GM18867 (cell line): ENCODE results near the gene AKR7A2.
A peak's percentile ranks its signal among the peaks of the same experiment; 100 is the strongest.

Experiments
- ATAC-seq: cut with Tn5 transposase; IDR thresholded peaks from one replicate; pipeline ENCODE4 v1.9.1; 2021; ENCODE audit warnings: mild to moderate bottlenecking, moderate library complexity; ENCODE audit not compliant: unreplicated experiment

AKR7A2 gene

DNA sequence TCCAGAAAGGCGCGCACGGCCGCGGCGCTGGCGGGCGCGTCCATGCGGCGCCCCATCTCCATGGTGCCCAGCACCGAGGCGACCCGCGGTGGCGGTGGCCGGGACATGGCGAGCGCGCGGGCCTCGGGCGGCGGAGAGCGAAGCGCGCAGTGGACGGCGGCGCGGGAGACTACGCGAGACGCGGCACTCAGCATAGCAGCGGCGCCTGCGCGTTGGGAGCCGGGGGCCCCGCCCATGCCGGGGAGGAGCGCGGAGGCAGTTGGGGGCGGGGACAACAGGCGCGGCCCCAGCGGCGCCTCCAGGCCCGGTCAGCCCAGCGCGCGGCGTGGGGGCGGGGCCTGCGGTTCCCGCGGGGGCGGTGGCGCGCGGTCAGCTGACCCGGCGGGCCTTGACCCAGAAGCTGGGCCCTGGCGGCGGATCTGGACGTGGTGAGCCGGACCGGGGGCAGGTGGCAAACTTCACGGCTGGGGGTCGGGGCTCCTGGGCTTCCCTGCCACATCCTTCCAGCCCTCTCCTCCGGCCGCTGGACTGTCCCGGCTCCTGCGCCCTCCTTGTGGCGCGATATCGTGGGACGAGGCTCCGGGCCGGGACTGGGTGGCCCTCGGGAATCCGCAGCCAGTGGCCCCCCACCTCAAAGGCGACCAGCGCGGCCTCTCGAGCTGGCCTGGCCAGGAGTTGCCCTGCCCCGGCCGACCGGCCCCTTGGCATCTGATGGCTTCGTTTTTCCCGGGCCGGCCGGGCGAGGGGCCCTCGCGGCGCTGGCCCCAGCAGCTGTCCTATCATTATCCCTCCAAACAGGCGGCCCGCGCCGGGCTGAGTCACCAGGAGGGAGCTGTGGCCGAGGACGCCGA is at the start of gene AKR7A2, which contains the start of gene SLC66A1:
Gene AKR7A2 (minus strand): TSS at position 214 of the 851 bp plus-strand sequence. CDS start 20 bp downstream, at position 194.
Gene SLC66A1 (plus strand): TSS at position 396 of the 851 bp plus-strand sequence. CDS start 5,352 bp downstream, outside the sequence.
- ATAC-seq = peak; percentile 71

DNA sequence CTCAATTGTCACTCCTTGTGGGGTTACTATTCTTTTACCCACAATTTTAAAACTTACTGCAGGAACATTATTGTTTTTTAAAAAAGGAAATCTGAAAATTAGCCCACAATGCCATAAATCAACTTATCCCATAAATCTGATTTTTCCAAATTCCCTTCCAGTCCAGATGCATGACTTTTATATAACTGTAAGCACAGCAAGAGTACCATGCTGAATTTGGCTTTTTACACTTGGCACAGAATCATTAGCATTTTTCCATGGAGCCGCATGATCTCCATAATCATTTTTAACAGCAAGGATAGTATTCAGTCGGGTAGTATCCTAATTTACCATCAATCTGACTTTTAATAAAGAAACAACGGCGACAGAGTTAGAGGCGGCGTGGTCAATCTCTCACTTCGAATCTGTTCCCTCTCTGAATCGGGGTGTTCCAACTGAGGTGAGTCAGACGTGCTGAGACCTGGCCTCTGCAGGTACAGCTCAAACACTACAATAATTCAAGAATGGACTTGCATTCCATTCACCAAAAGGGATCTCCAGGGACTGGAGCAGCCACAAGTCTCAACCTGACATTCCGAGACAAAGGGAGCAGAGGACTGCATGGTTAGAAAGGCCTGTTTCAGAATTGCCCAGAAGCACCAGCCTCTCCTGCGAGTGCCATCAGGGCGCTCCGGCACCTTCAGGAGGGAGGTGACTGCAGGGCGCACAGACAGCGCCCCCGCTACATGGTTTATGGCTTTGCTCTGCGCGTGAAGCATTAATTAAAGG is 49.1 kb upstream of the AKR7A2 start:
- no peak for ATAC-seq

DNA sequence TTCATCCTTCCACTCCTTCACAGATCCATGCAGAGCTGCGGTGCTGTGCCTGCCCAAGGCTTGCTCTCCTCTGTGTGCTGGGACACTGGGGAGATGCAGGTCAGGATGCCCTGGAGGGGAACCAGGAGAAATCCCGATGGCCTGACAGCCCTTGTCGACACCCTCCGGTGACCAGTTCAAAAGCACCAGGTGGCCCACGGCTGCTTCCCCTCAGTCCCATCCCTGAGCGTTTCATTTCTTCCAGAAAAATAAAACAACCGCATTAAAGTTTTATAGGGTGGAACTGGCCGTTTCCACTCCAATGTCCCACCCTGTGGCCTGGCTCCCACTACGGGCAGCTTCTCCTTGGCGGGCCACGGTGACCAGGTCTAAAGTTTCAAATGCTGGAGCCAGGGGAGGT is 48.5 kb upstream of the AKR7A2 start:
- ATAC-seq = no peak

DNA sequence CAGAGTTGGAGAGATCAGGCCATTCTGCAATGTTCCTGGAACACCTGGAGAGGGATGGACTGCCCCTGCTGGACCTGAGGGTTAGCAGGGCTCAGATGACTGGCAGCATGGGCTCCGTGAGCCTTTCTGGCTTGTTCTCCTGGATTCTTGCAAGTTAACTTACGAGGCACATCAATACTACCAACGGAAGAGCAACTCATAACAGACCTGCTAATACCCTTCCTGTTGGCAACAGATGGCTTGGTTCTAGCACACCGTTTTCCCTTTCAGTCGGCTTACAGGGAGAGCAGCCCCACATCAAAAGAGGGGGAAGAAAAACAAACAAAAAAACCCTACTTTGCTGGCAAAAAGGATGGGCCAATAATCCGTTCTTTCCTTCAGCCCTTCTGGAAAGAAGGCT is 48.1 kb upstream of the AKR7A2 start:
- ATAC-seq = no peak

DNA sequence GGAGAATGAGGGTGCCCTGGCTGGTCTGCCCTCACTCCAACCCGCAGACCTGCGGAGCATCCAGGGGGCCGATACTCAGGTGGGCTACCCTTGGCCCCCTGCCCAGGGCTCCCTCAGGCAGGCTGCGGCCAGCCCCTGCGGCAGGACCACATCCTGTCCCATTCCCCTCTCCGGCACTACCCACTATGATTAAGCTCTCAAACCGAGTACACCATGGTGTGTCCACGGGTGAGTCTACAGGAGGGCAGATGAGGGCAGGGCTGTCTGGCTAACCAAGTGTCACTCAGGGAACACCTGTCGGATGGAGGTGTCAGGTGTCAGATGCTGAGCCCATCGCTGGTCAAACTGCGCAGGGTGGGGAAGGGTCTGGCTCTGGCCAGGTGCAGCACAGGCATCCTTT is 47.4 kb upstream of the AKR7A2 start:
- ATAC-seq = no peak

DNA sequence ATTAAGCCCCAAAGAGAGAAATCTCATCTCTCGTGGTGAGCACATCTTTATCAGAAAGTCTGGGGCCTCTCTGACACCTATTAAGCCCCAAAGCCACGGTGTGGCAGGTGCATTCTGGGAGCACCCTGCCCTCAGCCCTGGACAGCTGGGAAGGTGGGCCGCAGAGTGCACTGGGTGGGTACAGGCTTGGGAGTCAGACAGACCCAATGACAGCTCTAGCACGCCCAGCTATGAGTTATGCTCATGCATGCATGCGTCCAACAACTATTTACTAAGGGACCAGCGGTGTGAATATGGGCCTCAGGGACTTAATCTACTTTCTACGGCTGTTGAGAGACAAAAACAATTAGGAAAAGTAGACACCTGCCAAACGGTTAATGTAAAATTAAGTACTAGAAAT is 46.8 kb upstream of the AKR7A2 start:
- no peak for ATAC-seq

DNA sequence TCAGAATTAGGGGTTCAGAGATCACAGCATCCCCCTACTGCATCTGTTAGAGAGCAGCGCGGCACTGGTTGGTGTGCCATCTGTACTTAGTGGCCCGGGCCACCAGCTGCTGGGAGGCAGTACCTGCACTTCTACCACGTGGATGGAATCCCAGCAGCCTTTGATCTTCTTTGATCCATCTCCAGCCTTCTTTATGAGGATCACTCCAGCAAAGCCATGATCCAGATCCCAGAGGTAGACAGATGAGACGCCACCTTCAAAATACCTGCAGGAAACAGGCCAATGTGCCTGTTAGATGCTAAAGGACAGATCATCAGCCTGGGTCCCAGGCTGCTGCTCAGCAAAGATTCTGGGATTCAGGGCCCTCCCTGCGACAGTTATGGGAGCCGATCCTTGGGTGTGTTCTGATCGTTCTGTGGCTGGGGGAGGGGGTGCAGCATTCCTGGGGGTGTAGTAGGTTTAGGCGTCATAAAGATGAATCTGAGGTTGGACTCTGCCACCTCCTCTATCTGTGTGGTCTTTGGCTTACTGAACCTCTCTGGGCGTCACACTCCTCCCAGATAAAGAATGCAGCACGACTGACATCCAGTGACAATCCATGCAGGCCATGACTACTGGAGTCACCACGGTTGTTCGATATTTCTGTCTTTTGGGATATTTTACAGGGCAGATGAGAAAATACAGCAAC is 45.5 kb upstream of the AKR7A2 start:
- no peak for ATAC-seq

DNA sequence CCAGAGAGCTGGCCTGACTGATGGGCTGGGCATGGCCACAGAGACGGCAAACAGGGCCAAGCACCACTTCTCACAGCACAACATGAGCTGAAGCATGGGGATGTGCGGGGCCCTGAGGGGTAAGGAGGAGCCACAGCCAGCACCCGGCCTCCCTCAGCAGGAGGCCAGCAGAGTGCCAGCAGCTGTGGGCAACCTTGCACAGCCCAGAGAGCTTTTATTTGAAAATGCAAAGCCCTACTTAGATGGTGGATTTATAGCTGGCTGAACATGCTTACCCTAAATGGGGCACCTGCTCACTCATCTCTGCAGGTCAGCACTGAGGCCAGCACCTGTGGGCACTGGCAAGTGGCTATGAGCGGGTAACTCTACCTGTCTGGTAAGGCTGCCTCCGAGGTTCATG is 44.3 kb upstream of the AKR7A2 start:
- no peak for ATAC-seq

DNA sequence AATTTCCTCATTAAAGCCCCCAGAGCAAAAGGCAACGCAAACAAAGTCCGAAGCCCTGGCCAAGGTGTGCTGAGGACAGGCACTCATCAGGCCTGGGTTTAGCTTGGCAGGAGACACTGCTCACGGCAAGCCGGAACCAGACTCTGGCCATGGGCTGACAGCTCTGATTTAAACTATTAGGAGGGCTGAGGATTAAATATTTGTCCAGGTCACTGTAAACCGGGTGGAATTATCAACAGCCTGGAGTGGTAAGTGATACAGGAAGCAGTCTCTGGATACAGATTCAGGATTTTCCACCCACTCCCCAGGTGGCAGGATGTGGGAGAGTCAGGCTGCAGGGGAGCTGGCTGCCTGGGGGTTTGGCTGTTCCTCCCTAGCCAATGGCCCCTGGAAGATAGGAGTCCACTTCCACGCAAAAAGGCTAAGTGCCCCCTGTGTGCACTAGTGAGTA is 42.6 kb upstream of the AKR7A2 start:
- no peak for ATAC-seq

DNA sequence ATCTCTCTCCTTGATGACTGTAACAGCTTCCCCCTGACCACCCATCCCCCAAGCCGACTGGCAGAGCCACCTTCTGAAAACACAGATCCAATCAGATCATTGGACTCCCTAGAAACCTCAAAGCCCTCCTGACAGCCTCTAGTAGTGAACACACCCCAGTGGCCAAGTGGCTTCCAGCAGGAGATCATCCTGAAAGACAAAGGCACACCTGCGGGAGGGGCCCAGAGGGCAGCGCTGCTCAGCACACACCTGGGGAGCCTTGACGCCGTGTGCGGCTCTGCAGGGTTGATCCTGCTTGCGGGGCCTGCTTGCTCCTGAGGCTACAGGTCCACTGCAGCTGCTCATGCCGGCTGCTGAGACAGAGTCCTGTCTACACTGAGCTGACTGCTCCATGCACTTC is 41.7 kb upstream of the AKR7A2 start:
- no peak for ATAC-seq

DNA sequence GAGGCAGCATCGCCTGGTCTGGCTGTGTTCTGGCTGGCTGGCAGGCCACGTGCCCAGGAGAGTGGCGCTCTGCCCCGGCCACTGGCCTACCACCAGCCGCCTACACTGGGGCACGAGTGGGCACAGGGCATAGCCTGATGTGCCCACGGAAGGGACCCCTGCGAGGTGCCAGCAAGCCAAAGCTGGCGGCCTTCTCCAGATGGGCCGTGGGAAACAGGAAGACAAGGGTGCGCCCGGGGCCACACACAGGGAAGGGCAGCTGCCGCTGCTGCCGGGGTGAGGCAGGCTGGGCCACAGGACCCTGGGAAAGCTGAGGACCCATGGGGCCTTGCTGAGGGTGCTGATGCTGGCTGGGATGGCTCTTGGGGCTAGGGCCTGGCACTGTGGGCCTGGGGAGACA is 40.9 kb upstream of the AKR7A2 start:
- ATAC-seq = no peak

DNA sequence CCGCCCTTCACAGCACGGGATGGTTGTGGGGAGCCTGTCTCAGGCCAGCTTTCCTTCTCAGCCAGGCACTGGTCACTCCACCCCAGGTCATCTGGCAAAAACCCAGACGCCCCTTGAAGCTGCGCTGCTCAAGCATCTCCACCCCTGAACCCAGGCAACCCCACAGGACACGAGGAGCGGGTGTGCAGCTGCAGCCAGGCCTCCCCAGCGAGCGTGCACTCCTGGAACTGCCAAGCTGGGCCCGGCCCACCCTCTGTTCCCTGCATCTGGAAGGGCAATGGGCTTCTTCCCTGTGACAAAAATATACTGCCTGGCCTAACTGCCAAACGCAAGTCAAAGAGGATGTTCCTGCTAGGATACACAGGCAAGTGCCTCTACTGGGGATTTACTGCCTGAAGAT is 39.9 kb upstream of the AKR7A2 start:
- ATAC-seq = no peak

DNA sequence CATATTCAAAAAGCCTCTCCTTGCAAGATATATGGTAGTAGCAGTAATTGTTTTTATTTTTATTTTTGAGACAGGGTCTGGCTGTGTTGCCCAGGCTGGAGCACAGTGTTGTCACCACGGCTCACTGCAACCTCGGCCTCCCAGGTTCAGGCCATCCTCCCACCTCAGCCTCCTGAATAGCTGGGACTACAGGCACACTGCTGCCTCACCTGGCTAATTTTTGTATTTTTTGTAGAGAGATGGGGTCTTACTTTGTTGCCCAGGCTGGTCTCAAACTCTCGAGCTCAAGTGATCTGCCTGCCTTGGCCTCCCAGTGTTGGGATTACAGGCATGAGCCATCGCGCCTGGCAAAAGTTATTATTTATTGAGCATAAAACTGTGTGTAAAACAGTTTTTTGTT is 38.6 kb upstream of the AKR7A2 start:
- ATAC-seq = no peak

DNA sequence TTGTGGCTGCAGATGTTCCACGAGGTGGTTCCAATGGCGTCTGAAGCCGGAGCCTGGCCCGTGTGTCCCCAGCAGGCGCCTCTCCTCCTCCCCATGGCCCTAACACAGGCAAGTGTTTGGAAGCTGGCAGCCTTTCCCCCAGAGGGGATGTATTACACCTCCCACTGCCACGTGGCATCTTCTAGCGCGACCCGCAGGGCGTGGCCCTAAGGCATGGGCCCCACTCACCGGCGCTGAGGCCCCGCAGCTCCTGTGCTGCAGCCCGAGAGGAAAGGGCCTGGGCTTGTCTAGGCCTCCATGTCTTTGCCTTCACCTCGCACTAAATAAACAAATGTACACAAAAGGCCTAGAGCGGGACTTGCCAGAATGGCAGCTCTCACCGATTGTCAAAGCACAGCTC is 38.1 kb upstream of the AKR7A2 start:
- ATAC-seq = no peak

DNA sequence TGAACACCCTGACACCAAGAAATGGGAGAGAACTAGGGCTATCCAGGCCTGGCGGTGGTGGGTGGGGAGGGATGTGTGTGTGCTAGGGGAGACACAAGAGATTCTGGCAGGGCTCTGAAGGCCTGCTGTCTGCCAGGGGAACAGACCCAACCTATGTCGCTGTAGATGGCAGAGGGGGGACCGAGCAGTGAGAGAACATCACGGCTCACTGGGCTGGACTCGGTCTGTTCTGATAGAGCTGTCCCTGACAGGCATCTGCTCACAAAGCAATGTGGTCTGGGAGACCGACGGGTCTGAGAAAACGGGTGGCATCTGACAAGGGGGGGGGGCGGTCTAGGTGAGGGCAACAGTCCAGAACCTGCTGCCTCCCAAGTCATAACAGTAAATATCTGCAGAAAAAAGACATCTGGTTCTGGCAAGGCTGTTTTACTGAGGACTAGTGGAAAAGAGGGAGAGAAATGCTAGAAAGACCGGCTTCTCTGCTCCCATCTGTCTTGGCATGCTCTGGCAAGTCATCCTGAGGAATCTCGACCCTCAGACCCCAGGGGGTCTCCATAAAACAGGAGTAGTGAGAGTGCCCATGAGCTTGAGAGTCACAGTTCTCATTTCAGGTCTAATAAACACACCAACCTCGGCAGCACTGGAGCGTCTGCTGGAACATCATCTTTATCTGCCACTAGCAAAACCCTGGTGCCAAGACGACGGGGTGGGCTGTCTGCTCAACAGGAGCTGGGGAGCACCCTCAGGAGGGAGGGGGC is 36.7 kb upstream of the AKR7A2 start:
- no peak for ATAC-seq

DNA sequence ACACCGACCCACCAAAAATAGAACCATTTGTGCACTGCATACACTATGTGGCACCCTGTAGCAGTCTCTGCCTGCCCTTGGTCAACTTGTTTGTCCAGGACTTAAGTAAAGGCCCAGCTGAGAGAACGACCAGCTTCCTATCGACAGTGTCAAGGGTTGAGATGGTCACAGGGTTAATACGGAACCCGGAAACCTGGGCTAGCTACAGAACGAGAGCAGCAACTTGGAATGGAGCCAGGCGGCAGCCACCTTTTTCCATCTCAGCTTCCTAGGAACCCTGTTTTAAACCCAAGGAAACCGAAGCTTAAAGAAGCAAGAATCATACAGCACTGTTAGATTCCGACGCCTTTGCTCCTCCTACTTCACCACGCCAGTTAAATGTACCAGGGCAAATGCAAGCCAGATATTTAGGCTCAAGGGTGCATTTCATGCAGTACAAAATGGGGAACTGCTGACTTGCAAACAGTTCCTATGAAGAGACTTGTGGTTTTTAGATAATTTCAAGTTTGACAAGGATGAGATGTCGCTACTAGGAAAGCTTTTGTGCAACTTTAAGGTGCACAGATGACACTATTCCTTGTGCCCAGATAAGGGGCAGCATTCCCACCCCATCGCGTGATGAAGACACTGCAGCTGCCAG is 35.7 kb upstream of the AKR7A2 start:
- ATAC-seq = no peak

DNA sequence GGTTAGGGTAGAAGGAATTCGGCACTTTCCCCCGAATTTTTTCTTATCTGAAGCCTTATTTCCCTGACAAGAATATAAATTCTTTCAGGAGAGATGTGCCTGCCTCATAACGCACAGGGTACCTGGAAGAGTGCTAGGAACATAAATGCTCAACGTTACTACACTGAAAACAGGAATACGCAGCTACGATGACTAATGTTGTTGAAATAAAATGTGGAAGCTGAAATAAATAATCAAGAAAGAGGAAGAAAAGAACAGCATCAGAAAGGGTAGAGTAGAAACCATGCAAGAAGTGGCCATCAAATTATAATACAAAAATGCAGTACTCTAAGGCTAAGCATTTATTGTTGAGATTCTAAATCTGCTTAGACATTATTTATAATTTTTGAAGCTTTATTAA is 34.1 kb upstream of the AKR7A2 start:
- no peak for ATAC-seq

DNA sequence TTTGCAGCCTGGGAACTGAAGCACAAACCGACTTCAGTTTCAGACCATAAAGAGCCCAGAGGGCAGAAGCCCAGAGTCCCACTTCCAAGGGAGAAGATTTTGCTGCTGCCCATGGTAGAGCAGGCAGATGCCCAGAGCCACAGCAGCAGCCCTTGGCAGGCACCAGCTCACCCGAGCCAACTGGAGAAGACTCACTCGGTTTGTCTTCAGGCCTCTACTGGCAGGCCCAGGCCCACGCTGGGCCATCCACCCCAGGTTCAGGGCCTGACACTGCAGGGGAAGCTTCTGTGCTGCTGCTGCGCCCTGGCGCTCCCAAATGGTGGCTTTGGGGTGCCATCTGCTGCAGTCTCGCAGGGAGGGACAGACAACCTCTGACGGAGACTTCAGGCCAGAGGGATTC is 33.4 kb upstream of the AKR7A2 start:
- ATAC-seq = no peak

DNA sequence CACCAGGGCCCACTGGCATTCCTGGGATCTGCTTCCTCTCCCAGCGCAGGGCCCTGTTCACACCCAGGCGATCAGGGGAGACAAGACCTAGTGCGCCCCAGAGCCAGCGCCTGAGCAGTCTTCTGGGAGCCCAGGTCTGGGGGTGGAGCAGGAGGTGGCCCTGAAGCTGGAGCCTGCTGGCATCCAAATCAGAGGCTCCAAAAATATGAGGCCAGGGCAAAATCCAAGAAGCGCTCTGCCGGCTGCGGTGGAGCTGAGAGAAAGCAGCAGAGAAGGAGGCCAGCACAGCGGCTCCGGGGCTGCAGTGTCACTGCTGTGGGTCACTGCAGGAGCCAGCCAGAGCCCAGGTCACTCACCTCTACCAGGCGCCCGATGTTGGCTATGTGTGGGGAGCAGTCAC is 32.9 kb upstream of the AKR7A2 start:
- ATAC-seq = no peak

DNA sequence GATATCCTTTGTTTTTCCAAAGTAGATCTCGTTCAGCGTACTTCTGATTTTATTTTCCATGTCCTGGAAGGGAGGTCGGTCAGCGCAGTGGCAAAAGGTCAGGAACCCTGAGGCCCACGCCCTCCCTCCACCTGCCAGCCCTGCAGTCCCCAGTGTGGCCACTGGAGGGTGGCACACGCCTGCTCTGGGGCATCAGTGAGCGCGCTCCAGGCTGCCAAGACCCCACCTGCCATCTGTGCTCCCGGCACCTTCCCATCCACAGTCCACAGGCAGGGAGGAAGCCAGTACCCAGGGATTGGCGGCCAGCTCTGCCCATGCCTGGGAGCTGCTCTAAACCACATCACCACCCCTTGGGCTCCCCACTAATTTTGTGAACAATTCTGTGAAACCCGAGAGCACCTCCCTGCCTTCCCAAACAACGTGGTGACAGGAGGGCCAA is 32.4 kb upstream of the AKR7A2 start:
- no peak for ATAC-seq
